ENCODE results near the gene C4A.
"Not testable (repeated sequence)": the region's sequence is repeated elsewhere in the genome, so short reads cannot be mapped to it uniquely, and the experiment has no call there.

DNA sequence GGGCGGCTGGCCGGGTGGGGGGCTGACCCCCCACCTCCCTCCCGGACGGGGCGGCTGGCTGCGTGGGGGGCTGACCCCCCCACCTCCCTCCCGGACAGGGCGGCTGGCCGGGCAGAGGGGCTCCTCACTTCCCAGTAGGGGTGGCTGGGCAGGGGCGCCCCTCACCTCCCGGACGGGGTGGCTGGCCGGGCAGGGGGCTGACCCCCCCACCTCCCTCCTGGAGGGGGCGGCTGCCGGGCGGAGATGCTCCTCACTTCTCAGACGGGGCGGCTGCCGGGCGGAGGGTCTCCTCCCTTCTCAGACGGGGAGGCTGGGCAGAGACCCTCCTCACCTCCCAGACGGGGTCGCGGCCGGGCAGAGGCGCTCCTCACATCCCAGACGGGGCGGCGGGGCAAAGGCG, 5.8 kb upstream of the C4A start:
- not testable (repeated sequence) for TF ChIP-seq POLR2A (IDR thresholded peaks at IDR 0.05; ENCODE audit: low read length); GATA1 (IDR thresholded peaks at IDR 0.05; ENCODE audit: low read depth, low read length)

All from erythroblast (primary cell).